Endodermal cell (in vitro differentiated cells): Measurements from ENCODE around the gene TPTE2. TPM values are rescaled to one million over a fixed set of nuclear protein-coding genes. Genes with fewer than 3 reads are reported as not detected.
A peak's percentile ranks its signal among the peaks of the same experiment; 100 is the strongest.
"Not testable (repeated sequence)": the region's sequence is repeated elsewhere in the genome, so short reads cannot be mapped to it uniquely, and the experiment has no call there.

Experiments used
- DNase-seq: peaks from one replicate; pipeline ENCODE4 v3.0.0-alpha.2; 2017
- H3K27ac ChIP-seq: 2 replicates; pipeline ENCODE4 v1.5.1; 2013; ENCODE audit warnings: mild to moderate bottlenecking, low read depth, low read length, moderate library complexity
- H3K27me3 ChIP-seq: 2 replicates; pipeline ENCODE4 v1.6.1; 2013; ENCODE audit warnings: mild to moderate bottlenecking, low read length, moderate library complexity; ENCODE audit not compliant: insufficient read depth, control insufficient read depth, poor library complexity, severe bottlenecking
- H3K36me3 ChIP-seq: 2 replicates; pipeline ENCODE4 v1.7.0; 2013; ENCODE audit warnings: mild to moderate bottlenecking, low read length, moderate library complexity; ENCODE audit not compliant: control insufficient read depth, insufficient read depth
- H3K4me1 ChIP-seq: one replicate; pipeline ENCODE4 v1.7.0; 2013; ENCODE audit warnings: low read length; ENCODE audit not compliant: control insufficient read depth, insufficient read depth
- H3K4me3 ChIP-seq: 2 replicates; pipeline ENCODE4 v1.5.1; 2013; ENCODE audit warnings: mild to moderate bottlenecking, low read length, moderate library complexity
- H3K9ac ChIP-seq: 2 replicates; pipeline ENCODE4 v1.6.1; 2013; ENCODE audit warnings: mild to moderate bottlenecking, low read length, moderate library complexity; ENCODE audit not compliant: poor library complexity, severe bottlenecking; ENCODE audit errors: extremely low read depth
- H3K9me3 ChIP-seq: 2 replicates; pipeline ENCODE4 v1.6.1; 2013; ENCODE audit warnings: mild to moderate bottlenecking, low read length, moderate library complexity; ENCODE audit not compliant: control insufficient read depth
- H3K27ac Mint-ChIP-seq: 2 replicates; pipeline ENCODE4 v1.8.0; 2020; ENCODE audit warnings: mixed read lengths
- H3K27me3 Mint-ChIP-seq: 2 replicates; pipeline ENCODE4 v1.8.0; 2021; ENCODE audit warnings: mild to moderate bottlenecking, mixed read lengths; ENCODE audit not compliant: insufficient read depth
- H3K36me3 Mint-ChIP-seq: 2 replicates; pipeline ENCODE4 v1.8.0; 2020; ENCODE audit warnings: low read depth, mixed read lengths
- H3K4me1 Mint-ChIP-seq: 2 replicates; pipeline ENCODE4 v1.8.0; 2020; ENCODE audit warnings: mixed read lengths
- H3K4me3 Mint-ChIP-seq: 2 replicates; pipeline ENCODE4 v1.8.0; 2020; ENCODE audit warnings: mild to moderate bottlenecking, moderate library complexity, mixed read lengths
- H3K9me3 Mint-ChIP-seq: 2 replicates; pipeline ENCODE4 v1.8.0; 2020; ENCODE audit warnings: mild to moderate bottlenecking, mixed read lengths
- WGBS, 2 experiments: methylation state at CpG; one replicate each; pipeline versions ENCODE4 v1.1.5 to v1.1.7; 2013; ENCODE audit warnings: missing lambda C conversion rate in 2 of 2, mixed read lengths in 1 of 2; ENCODE audit not compliant: insufficient coverage in 1 of 2, insufficient read length in 1 of 2; 5-methylcytosine and 5-hydroxymethylcytosine counted together
- total RNA-seq, 2 donors: library from RNA; stranded (reverse); fragmentation: NEBNext Ultra II Directional in 1 of 2; extraction: Animal tissue kit (Norgen Biotek cat#: 25700) in 1 of 2; gene quantifications; 2 replicates in 1 of 2; 3 replicates in 1 of 2; pipeline ENCODE4 v1.2.1, GENCODE V29; 2021
- TF ChIP-seq, protein P1 (sequence below): fragments of 200-600 bp; sonication (generic); conservative IDR thresholded peaks from 2 replicates; pipeline ENCODE4 v1.5.0; 2021; ENCODE audit warnings: antibody characterized with exemption, mild to moderate bottlenecking

The TPTE2 gene
- total RNA-seq, 2 donors from 2014 or later, result not detected

DNA sequence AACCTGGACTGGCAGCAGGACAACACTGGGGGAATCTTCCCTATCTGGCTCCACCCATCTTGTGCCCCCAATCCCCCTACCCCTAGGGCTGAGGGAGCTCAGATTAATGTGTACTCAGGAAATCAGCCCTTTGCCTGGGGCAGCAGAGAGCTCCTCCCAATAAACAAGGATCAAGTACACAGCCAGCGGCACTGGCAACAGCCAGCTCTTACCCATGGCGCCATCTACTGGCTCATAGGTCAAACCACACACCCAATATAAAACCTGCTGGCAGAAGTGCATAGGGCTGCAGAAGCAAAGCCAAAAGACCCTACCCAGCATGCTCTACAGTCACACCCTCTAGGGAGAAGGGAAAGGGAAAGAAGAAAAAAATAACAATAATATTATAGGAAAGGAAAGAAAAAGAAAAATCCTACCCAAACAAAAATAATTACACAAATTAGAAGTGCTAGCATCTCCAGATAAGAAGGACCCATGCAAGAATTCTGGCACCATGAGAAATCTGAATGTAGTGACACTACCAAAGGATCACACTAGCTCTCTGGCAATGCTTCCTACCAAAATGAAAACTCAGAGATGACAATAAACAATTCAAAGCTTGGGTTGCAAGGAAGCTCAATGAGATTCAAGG is 122.2 kb downstream of the TPTE2 start:
- WGBS, 2 experiments, result no CpG with 5 or more reads among the region's 2 CpGs
- peak; percentile 38 for DNase-seq
- not testable (repeated sequence) for H3K9ac ChIP-seq, H3K27me3 Mint-ChIP-seq, H3K4me1 ChIP-seq, H3K36me3 ChIP-seq, H3K36me3 Mint-ChIP-seq, H3K27me3 ChIP-seq, H3K9me3 ChIP-seq, H3K4me1 Mint-ChIP-seq, H3K4me3 ChIP-seq, H3K27ac ChIP-seq, H3K27ac Mint-ChIP-seq, H3K4me3 Mint-ChIP-seq
- TF ChIP-seq, protein P1, sequence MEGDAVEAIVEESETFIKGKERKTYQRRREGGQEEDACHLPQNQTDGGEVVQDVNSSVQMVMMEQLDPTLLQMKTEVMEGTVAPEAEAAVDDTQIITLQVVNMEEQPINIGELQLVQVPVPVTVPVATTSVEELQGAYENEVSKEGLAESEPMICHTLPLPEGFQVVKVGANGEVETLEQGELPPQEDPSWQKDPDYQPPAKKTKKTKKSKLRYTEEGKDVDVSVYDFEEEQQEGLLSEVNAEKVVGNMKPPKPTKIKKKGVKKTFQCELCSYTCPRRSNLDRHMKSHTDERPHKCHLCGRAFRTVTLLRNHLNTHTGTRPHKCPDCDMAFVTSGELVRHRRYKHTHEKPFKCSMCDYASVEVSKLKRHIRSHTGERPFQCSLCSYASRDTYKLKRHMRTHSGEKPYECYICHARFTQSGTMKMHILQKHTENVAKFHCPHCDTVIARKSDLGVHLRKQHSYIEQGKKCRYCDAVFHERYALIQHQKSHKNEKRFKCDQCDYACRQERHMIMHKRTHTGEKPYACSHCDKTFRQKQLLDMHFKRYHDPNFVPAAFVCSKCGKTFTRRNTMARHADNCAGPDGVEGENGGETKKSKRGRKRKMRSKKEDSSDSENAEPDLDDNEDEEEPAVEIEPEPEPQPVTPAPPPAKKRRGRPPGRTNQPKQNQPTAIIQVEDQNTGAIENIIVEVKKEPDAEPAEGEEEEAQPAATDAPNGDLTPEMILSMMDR, result peak; percentile 42
- H3K9me3 Mint-ChIP-seq, result peaks cover 70% of the 10 kb centered on the region

DNA sequence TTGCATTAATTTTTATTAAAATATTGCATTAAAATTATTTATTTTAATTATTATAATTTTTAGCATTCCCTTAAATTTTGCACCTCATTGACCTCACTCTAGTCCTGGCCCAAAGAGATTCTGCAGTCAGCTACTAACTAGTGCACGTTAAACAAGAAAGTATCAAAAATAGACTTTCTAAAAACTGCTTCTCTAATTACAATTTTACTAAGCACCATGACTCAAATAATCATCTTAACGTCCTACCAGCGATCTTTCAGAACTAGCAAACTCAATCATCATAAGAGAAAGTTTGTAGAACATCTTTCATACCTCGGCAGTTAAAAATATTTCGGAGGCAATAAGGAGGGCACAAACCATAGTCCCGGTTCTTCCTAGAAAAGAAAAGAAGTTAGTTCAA is 123.6 kb downstream of the TPTE2 start:
- DNase-seq, H3K27me3 Mint-ChIP-seq, H3K27me3 ChIP-seq, H3K4me1 Mint-ChIP-seq, H3K9me3 ChIP-seq, H3K36me3 ChIP-seq, H3K9ac ChIP-seq, H3K27ac ChIP-seq, H3K4me1 ChIP-seq, H3K4me3 ChIP-seq, H3K27ac Mint-ChIP-seq, H3K36me3 Mint-ChIP-seq, H3K4me3 Mint-ChIP-seq: not testable (repeated sequence)
- WGBS, 2 experiments, result 42 to 61% methylated on average over 3 to 6 of the region's 6 CpGs
- peaks cover 80% of the 10 kb centered on the region for H3K9me3 Mint-ChIP-seq

DNA sequence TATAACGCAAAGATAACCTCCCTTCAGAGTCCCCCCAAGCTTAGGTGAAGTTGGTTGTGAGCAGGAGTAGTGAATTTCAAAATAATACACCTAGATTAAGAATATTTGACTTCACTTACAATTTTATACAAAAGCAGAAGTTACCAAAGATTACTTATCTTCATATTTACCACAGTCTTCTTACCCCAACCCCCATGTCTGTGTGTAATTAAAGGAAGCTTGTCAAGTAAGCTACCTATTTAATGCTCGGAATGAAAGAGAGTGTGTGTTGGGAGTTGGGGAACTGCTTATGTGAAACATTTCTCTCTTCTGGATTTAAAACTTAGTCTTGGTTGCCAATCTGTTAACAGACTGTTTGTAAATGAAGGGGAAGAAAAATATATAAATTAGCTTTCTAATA is 139.1 kb downstream of the TPTE2 start:
- H3K9me3 ChIP-seq, H3K27me3 ChIP-seq, H3K4me3 ChIP-seq, H3K27ac Mint-ChIP-seq, H3K36me3 Mint-ChIP-seq, DNase-seq, H3K27ac ChIP-seq, H3K36me3 ChIP-seq, H3K27me3 Mint-ChIP-seq, H3K4me3 Mint-ChIP-seq, H3K4me1 Mint-ChIP-seq, H3K9ac ChIP-seq, H3K4me1 ChIP-seq: not testable (repeated sequence)
- H3K9me3 Mint-ChIP-seq, result peaks cover 71% of the 10 kb centered on the region
- 86 to 100% methylated on average over 1 of the region's 2 CpGs for WGBS, 2 experiments

DNA sequence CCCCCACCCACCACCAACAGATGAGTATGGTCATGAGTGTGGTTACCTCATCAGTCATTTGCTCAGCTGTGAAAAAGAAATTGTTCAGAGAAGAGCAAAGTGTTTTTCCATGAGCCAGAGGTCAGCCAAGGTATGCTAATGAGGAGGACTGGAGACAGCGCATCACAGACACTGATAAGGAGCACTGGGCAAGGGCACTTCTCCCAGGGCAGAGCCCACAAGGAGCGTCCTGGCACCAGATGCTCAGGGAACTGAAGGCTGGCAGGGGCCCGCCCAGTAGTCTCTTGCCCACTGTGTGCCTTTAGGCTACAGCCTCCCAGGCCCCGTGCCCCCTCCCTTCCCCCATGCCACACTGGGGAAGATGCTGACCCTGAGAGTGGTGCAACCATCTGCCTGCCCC is 148.8 kb downstream of the TPTE2 start:
- H3K27ac ChIP-seq, H3K36me3 ChIP-seq, DNase-seq, H3K27me3 Mint-ChIP-seq, H3K4me1 Mint-ChIP-seq, H3K4me3 ChIP-seq, H3K4me3 Mint-ChIP-seq, H3K9ac ChIP-seq, H3K4me1 ChIP-seq, H3K36me3 Mint-ChIP-seq, H3K27me3 ChIP-seq, H3K27ac Mint-ChIP-seq: not testable (repeated sequence)
- H3K9me3 ChIP-seq, result peaks cover 22% of the 10 kb centered on the region
- WGBS, 2 experiments, result 55% methylated on average over 4 of the region's 4 CpGs; no CpG with 5 or more reads in 1 of the 2 experiments
- peaks cover 88% of the 10 kb centered on the region for H3K9me3 Mint-ChIP-seq

DNA sequence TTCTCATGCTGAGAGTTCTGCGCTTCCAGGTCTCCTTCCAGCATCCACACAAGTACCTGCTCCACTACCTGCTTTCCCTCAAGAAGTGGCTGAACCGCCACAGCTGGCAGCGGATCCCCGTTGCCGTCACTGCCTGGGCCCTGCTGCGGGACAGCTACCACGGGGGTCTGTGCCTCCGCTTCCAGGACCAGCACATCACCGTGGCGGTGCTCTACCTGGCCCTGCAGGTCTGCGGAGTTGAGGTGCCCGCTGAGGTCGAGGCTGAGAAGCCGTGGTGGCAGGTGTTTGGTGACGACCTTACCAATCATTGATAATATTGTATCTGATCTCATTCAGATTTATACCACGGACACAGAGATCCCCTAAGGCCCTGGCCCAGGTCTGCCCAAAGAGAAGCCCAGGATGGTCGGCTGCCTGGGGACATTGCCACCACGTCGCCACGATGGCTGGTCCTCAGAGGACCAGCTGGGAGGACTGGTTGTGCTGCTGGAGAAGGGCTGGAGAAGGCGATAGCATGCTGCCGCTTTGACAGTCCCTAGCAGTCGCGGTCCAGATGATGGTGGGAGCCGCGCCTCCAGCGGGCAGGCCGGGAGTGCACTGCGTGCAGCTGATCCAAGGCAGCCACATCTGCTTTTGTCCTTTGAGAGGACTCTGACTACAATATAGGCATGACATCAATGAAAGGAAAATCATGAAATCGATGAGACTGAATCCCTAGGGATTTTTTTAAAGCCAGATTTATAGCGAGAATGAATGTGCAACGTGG is 178.4 kb downstream of the TPTE2 start:
- not testable (repeated sequence) for H3K4me1 ChIP-seq
- H3K9me3 Mint-ChIP-seq, result peaks cover 83% of the 10 kb centered on the region
- WGBS, 2 experiments, result 79 to 85% methylated on average over 20 to 31 of the region's 32 CpGs

More for the DNA sequence above, 178.4 kb downstream of the TPTE2 start:
- H3K27me3 Mint-ChIP-seq, H3K9ac ChIP-seq, H3K36me3 Mint-ChIP-seq, H3K27ac Mint-ChIP-seq, H3K27me3 ChIP-seq, DNase-seq, H3K4me3 Mint-ChIP-seq, H3K4me1 Mint-ChIP-seq, H3K4me3 ChIP-seq, H3K27ac ChIP-seq, H3K36me3 ChIP-seq: not testable (repeated sequence)
- H3K9me3 ChIP-seq, result peaks cover 13% of the 10 kb centered on the region
